ENCODE data around the gene ZDHHC11B.
"Not testable (repeated sequence)": the region's sequence is repeated elsewhere in the genome, so short reads cannot be mapped to it uniquely, and the experiment has no call there.

ZDHHC11B gene

GRCh38 chr5:769485-770145 lies 14.9 kb downstream of the ZDHHC11B start:
- DNase-seq (ENCODE audit: low read depth); H3K4me3 ChIP-seq (ENCODE audit: low read depth, low read length): not testable (repeated sequence)

- no peak for DNase-seq (ENCODE audit: low read depth)
- TF ChIP-seq, protein P1, sequence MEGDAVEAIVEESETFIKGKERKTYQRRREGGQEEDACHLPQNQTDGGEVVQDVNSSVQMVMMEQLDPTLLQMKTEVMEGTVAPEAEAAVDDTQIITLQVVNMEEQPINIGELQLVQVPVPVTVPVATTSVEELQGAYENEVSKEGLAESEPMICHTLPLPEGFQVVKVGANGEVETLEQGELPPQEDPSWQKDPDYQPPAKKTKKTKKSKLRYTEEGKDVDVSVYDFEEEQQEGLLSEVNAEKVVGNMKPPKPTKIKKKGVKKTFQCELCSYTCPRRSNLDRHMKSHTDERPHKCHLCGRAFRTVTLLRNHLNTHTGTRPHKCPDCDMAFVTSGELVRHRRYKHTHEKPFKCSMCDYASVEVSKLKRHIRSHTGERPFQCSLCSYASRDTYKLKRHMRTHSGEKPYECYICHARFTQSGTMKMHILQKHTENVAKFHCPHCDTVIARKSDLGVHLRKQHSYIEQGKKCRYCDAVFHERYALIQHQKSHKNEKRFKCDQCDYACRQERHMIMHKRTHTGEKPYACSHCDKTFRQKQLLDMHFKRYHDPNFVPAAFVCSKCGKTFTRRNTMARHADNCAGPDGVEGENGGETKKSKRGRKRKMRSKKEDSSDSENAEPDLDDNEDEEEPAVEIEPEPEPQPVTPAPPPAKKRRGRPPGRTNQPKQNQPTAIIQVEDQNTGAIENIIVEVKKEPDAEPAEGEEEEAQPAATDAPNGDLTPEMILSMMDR (IDR thresholded peaks at IDR 0.05; ENCODE audit: insufficient read depth, low read depth, low read length, missing control alignments): no peak
Observed at GRCh38 chr5:766666-767431, 17.7 kb downstream of the ZDHHC11B start.

GRCh38 chr5:765948-766631 lies 18.4 kb downstream of the ZDHHC11B start:
- TF ChIP-seq, protein P1 (IDR thresholded peaks at IDR 0.05; ENCODE audit: insufficient read depth, low read depth, low read length, missing control alignments): no peak
- no peak overlapping the region for H3K4me3 ChIP-seq (ENCODE audit: low read depth, low read length)
- DNase-seq (ENCODE audit: low read depth): no peak

More at GRCh38 chr5:766666-767431, 17.7 kb downstream of the ZDHHC11B start:
- H3K4me3 ChIP-seq (ENCODE audit: low read depth, low read length): no peak overlapping the region

GRCh38 chr5:763998-764781 lies 20.3 kb downstream of the ZDHHC11B start:
- TF ChIP-seq, protein P1 (IDR thresholded peaks at IDR 0.05; ENCODE audit: insufficient read depth, low read depth, low read length, missing control alignments): no peak
- no peak for DNase-seq (ENCODE audit: low read depth)

GRCh38 chr5:763397-763796 lies 21.1 kb downstream of the ZDHHC11B start:
- TF ChIP-seq, protein P1 (IDR thresholded peaks at IDR 0.05; ENCODE audit: insufficient read depth, low read depth, low read length, missing control alignments): no peak
- H3K4me3 ChIP-seq (ENCODE audit: low read depth, low read length): no peak overlapping the region
- no peak for DNase-seq (ENCODE audit: low read depth)

More at GRCh38 chr5:763998-764781, 20.3 kb downstream of the ZDHHC11B start:
- no peak overlapping the region for H3K4me3 ChIP-seq (ENCODE audit: low read depth, low read length)

- not testable (repeated sequence) for H3K4me3 ChIP-seq (ENCODE audit: low read depth, low read length); DNase-seq (ENCODE audit: low read depth)
Observed at GRCh38 chr5:762996-763395, 21.5 kb downstream of the ZDHHC11B start.

DNA sequence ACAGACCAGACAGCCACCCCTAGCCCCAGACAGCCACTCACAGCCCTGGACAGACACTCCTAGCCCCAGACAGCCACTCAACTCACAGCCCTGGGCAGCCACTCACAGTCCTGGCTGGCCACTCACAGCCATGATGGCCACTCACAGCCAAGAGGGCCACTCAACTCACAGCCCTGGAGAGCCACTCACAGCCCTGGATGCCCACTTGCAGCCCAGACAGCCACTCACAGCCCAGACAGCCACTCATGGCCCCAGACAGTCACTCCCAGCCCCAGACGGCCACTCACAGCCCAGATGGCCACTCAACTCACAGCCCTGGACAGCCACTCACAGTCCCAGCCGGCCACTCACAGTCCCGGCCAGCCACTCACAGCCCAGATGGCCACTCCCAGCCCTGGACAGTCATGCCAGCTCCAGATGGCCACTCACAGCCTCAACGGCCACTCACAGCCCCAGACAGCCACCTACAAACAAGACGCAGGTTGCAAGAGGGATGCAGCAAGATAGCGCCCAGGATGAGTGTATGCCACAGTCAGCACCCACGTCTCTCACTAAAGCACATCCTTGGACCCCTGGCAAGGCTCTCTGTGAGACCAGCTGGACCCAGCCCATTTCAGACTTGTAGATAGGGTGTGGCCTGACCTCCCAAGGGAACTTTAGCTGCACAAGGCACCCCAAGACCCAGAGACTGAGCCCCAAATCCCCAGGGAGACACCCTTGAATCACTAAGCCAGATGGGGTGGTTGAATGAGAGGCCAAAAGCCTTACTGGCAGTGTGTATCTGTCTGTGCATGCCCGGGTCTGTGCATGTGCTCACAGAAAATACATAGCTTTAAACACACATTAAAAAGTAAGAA lies 22.4 kb downstream of the ZDHHC11B start:
- DNase-seq (ENCODE audit: low read depth): no peak
- TF ChIP-seq, protein P1 (IDR thresholded peaks at IDR 0.05; ENCODE audit: insufficient read depth, low read depth, low read length, missing control alignments): no peak
- no peak overlapping the region for H3K4me3 ChIP-seq (ENCODE audit: low read depth, low read length)

Data from GM12865 (cell line).